Activated T-cell treated with anti-CD3 and anti-CD28 coated beads, Interleukin-2, amount 50 U/mL, for 72 hours (primary cell): ENCODE measurements around the gene GNG4. TPM values are rescaled to one million over a fixed set of nuclear protein-coding genes. Genes with fewer than 3 reads are reported as not detected.
"Not testable (repeated sequence)": the region's sequence is repeated elsewhere in the genome, so short reads cannot be mapped to it uniquely, and the experiment has no call there.

Experiments used
- ATAC-seq, 2 donors: fragments of 150-1000 bp; cut with Tn5 transposase; replicated peaks in 1 of 2; 2 replicates each; pipeline ENCODE4 v1.10.0; 2021; ENCODE audit warnings: moderate library complexity in 2 of 2, mild to moderate bottlenecking in 1 of 2
- DNase-seq, 2 donors: peaks; one replicate each; pipeline ENCODE4 v3.0.0; 2021 to 2022; ENCODE audit warnings: mixed read lengths in 1 of 2
- H3K27ac Mint-ChIP-seq: one replicate; pipeline ENCODE4 v1.8.0; 2022; ENCODE audit warnings: mild to moderate bottlenecking, moderate library complexity, mixed read lengths
- H3K27me3 Mint-ChIP-seq: one replicate; pipeline ENCODE4 v1.8.0; 2022; ENCODE audit warnings: low read depth, mixed read lengths
- H3K36me3 Mint-ChIP-seq, 2 donors: one replicate each; pipeline ENCODE4 v1.8.0; 2022; ENCODE audit warnings: mixed read lengths in 2 of 2, mild to moderate bottlenecking in 1 of 2; ENCODE audit not compliant: insufficient read depth in 2 of 2
- H3K4me1 Mint-ChIP-seq: one replicate; pipeline ENCODE4 v1.8.0; 2022; ENCODE audit warnings: low read depth, mixed read lengths
- H3K4me3 Mint-ChIP-seq, 2 donors: one replicate each; pipeline ENCODE4 v1.8.0; 2022; ENCODE audit warnings: mild to moderate bottlenecking in 2 of 2, mixed read lengths in 2 of 2, moderate library complexity in 2 of 2
- H3K9me3 Mint-ChIP-seq, 2 donors: one replicate each; pipeline ENCODE4 v1.8.0; 2022; ENCODE audit warnings: mixed read lengths in 2 of 2
- total RNA-seq, 2 donors: library from RNA; stranded (reverse); gene quantifications; one replicate each; pipeline ENCODE4 v1.2.3, GENCODE V29; 2022

The GNG4 gene
- total RNA-seq, 2 donors from 2014 or later, result 13.9 to 20.4 TPM

GRCh38 chr1:235608278-235608677, 41.3 kb downstream of the GNG4 start:
- H3K36me3 Mint-ChIP-seq, result no peaks in the 10 kb centered on the region
- H3K4me1 Mint-ChIP-seq, result no peaks in the 10 kb centered on the region
- ATAC-seq, result no peak

GRCh38 chr1:235607284-235607683, 42.3 kb downstream of the GNG4 start:
- Mint-ChIP-seq H3K4me3 (no peak overlapping the region), H3K4me1 (no peaks in the 10 kb centered on the region), H3K36me3 (no peaks in the 10 kb centered on the region), H3K27ac (no peak overlapping the region), H3K9me3 (no peaks in the 10 kb centered on the region), H3K27me3 (no peaks in the 10 kb centered on the region)
- ATAC-seq, result no peak
- DNase-seq, result no peak

More at GRCh38 chr1:235608278-235608677, 41.3 kb downstream of the GNG4 start:
- Mint-ChIP-seq H3K27me3 (no peaks in the 10 kb centered on the region), H3K9me3 (no peaks in the 10 kb centered on the region), H3K27ac (no peak overlapping the region), H3K4me3 (no peak overlapping the region)
- no peak for DNase-seq

- Mint-ChIP-seq H3K27me3 (no peaks in the 10 kb centered on the region), H3K27ac (no peak overlapping the region), H3K36me3 (no peaks in the 10 kb centered on the region), H3K4me1 (no peaks in the 10 kb centered on the region), H3K9me3 (no peaks in the 10 kb centered on the region), H3K4me3 (no peak overlapping the region)
- ATAC-seq (no peak), DNase-seq (peak in 1 of 2 donors; percentile 15)
Measured at GRCh38 chr1:235601104-235601503, 48.5 kb downstream of the GNG4 start.

- no peak for ATAC-seq
- no peaks in the 10 kb centered on the region for H3K36me3 Mint-ChIP-seq
- no peak for DNase-seq
- no peak overlapping the region for H3K27ac Mint-ChIP-seq
- H3K4me1 Mint-ChIP-seq, result no peaks in the 10 kb centered on the region
- H3K27me3 Mint-ChIP-seq, result no peaks in the 10 kb centered on the region
- H3K4me3 Mint-ChIP-seq, result no peak overlapping the region
- no peaks in the 10 kb centered on the region for H3K9me3 Mint-ChIP-seq
Measured at GRCh38 chr1:235599536-235599935, 50.0 kb downstream of the GNG4 start.

GRCh38 chr1:235597867-235598553, 51.6 kb downstream of the GNG4 start:
- Mint-ChIP-seq H3K36me3 (no peaks in the 10 kb centered on the region), H3K4me1 (peaks cover 8% of the 10 kb centered on the region), H3K9me3 (no peaks in the 10 kb centered on the region), H3K27me3 (no peaks in the 10 kb centered on the region), H3K4me3 (no peak overlapping the region), H3K27ac (no peak overlapping the region)
- ATAC-seq (no peak), DNase-seq (no peak)

- Mint-ChIP-seq H3K27ac (no peak overlapping the region), H3K36me3 (peaks cover 0 to under 1% of the 10 kb centered on the region in 2 donors), H3K4me3 (no peak overlapping the region), H3K9me3 (no peaks in the 10 kb centered on the region), H3K4me1 (peaks cover 8% of the 10 kb centered on the region), H3K27me3 (no peaks in the 10 kb centered on the region)
- DNase-seq (no peak), ATAC-seq (no peak)
Measured at GRCh38 chr1:235595079-235595478, 54.5 kb downstream of the GNG4 start.

GRCh38 chr1:235594281-235594895, 55.2 kb downstream of the GNG4 start:
- not testable (repeated sequence) for H3K36me3 Mint-ChIP-seq, ATAC-seq, H3K27ac Mint-ChIP-seq, DNase-seq, H3K27me3 Mint-ChIP-seq, H3K9me3 Mint-ChIP-seq, H3K4me3 Mint-ChIP-seq, H3K4me1 Mint-ChIP-seq

GRCh38 chr1:235588916-235589515, 60.6 kb downstream of the GNG4 start:
- Mint-ChIP-seq H3K27ac (no peak overlapping the region), H3K36me3 (peaks cover 9 to 12% of the 10 kb centered on the region in 2 donors), H3K27me3 (peaks cover 32% of the 10 kb centered on the region), H3K4me3 (no peak overlapping the region), H3K4me1 (peaks cover 14% of the 10 kb centered on the region), H3K9me3 (peaks cover 9 to 10% of the 10 kb centered on the region in 2 donors)
- no peak for ATAC-seq
- no peak for DNase-seq

GRCh38 chr1:235588156-235588555, 61.4 kb downstream of the GNG4 start:
- Mint-ChIP-seq H3K4me1 (peaks cover 5% of the 10 kb centered on the region), H3K9me3 (peaks cover 9 to 10% of the 10 kb centered on the region in 2 donors), H3K36me3 (peaks cover 9 to 12% of the 10 kb centered on the region in 2 donors), H3K27me3 (peaks cover 35% of the 10 kb centered on the region), H3K4me3 (no peak overlapping the region), H3K27ac (no peak overlapping the region)
- ATAC-seq (no peak), DNase-seq (no peak)

- Mint-ChIP-seq H3K27ac (no peak overlapping the region), H3K4me1 (peaks cover 5% of the 10 kb centered on the region), H3K27me3 (peaks cover 35% of the 10 kb centered on the region), H3K4me3 (no peak overlapping the region), H3K9me3 (peaks cover 9 to 10% of the 10 kb centered on the region in 2 donors), H3K36me3 (peaks cover 9 to 12% of the 10 kb centered on the region in 2 donors)
- ATAC-seq (no peak), DNase-seq (no peak)
Measured at GRCh38 chr1:235586992-235587391, 62.6 kb downstream of the GNG4 start.

- ATAC-seq (no peak), DNase-seq (no peak)
- Mint-ChIP-seq H3K36me3 (peaks cover 9 to 12% of the 10 kb centered on the region in 2 donors), H3K4me3 (no peak overlapping the region), H3K27ac (no peak overlapping the region), H3K9me3 (peaks cover 9 to 10% of the 10 kb centered on the region in 2 donors), H3K27me3 (peaks cover 35% of the 10 kb centered on the region), H3K4me1 (peaks cover 5% of the 10 kb centered on the region)
Measured at GRCh38 chr1:235586413-235586812, 63.2 kb downstream of the GNG4 start.

- ATAC-seq (no peak), DNase-seq (no peak)
- peaks cover 9 to 11% of the 10 kb centered on the region in 2 donors for H3K36me3 Mint-ChIP-seq
- peaks cover 5% of the 10 kb centered on the region for H3K4me1 Mint-ChIP-seq
- peaks cover 35% of the 10 kb centered on the region for H3K27me3 Mint-ChIP-seq
- H3K27ac Mint-ChIP-seq, result no peak overlapping the region
- H3K4me3 Mint-ChIP-seq, result no peak overlapping the region
- H3K9me3 Mint-ChIP-seq, result peaks cover 9 to 10% of the 10 kb centered on the region in 2 donors
Measured at GRCh38 chr1:235584973-235585372, 64.6 kb downstream of the GNG4 start.

- Mint-ChIP-seq H3K27ac (no peak overlapping the region), H3K4me3 (no peak overlapping the region), H3K36me3 (peaks cover 4 to 5% of the 10 kb centered on the region in 2 donors), H3K27me3 (peaks cover 29% of the 10 kb centered on the region), H3K9me3 (peaks cover 4% of the 10 kb centered on the region in 2 donors), H3K4me1 (no peaks in the 10 kb centered on the region)
- no peak for DNase-seq
- no peak for ATAC-seq
Measured at GRCh38 chr1:235583511-235584001, 66.0 kb downstream of the GNG4 start.
